ENCODE measurements around the gene NPC2. TPM values are rescaled to one million over a fixed set of nuclear protein-coding genes. Genes with fewer than 3 reads are reported as not detected.

The NPC2 gene
- total RNA-seq, 4 donors from 2014 or later: 225 to 510 (median 340) TPM

DNA sequence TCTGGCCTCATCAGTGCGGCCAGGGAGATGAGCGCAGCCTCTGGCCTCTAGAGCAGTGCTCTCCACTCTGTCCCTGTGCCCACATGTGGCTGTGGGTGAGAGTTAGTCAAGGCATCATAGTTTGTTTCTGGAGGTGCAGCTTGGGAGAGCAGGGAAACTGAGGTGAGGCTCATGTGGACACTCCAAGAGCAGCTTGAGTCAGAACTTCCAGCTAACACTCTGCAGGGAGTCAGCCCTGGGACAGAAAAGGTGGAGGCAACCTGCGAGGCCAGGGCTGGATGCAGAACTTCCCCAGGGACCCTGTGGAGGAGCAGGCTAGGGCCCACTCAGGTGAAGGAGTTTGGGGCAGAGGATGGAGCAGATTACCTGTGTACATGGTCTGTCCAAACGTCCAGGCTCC, 11.3 kb upstream of the NPC2 start:
- Histone ChIP-seq H3K27ac (no peak overlapping the region), H3K36me3 (peaks cover 0 to 68% (median 0%) of the 10 kb centered on the region in 3 donors), H3K27me3 (no peaks in the 10 kb centered on the region), H3K9me3 (no peaks in the 10 kb centered on the region), H3K4me3 (no peak overlapping the region), H3K4me1 (peaks cover 0 to 27% (median 0%) of the 10 kb centered on the region in 4 donors)
- no peak for TF ChIP-seq EP300 (IDR thresholded peaks at IDR 0.05)
- TF ChIP-seq, protein P1, sequence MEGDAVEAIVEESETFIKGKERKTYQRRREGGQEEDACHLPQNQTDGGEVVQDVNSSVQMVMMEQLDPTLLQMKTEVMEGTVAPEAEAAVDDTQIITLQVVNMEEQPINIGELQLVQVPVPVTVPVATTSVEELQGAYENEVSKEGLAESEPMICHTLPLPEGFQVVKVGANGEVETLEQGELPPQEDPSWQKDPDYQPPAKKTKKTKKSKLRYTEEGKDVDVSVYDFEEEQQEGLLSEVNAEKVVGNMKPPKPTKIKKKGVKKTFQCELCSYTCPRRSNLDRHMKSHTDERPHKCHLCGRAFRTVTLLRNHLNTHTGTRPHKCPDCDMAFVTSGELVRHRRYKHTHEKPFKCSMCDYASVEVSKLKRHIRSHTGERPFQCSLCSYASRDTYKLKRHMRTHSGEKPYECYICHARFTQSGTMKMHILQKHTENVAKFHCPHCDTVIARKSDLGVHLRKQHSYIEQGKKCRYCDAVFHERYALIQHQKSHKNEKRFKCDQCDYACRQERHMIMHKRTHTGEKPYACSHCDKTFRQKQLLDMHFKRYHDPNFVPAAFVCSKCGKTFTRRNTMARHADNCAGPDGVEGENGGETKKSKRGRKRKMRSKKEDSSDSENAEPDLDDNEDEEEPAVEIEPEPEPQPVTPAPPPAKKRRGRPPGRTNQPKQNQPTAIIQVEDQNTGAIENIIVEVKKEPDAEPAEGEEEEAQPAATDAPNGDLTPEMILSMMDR (IDR thresholded peaks at IDR 0.05): no peak
- no peak for TF ChIP-seq POLR2A (IDR thresholded peaks at IDR 0.05)
- WGBS, 2 donors: 73 to 92% methylated on average over 4 of the region's 4 CpGs
- DNase-seq (ENCODE audit: low spot score in 2 of 2): no peak

DNA sequence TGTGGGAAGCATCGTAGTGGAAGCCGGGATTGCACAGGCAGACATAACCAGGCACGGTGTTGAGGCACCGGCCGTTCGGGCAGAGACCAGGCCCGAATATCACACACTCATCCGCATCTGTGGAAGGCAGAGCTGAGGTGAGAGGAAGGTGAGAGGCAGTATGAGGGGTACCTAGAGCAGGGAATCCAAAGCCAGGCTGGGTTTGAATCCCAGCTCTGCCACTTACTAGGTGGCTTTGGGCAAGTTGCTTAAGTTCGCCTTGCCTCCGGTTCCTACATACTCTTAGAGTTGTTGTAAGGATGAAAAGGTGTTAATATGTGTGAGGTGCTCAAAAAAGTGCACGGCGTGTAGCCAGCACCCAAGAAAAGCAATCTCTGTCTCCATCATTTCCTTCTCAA, 10.8 kb upstream of the NPC2 start:
- Histone ChIP-seq H3K27me3 (no peaks in the 10 kb centered on the region), H3K36me3 (peaks cover 0 to 64% (median 0%) of the 10 kb centered on the region in 3 donors), H3K4me3 (no peak overlapping the region), H3K9me3 (no peaks in the 10 kb centered on the region), H3K27ac (peak overlapping the region in 1 of 4 donors; percentile 22), H3K4me1 (peaks cover 0 to 24% (median 0%) of the 10 kb centered on the region in 4 donors)
- TF ChIP-seq, protein P1 (IDR thresholded peaks at IDR 0.05): no peak
- TF ChIP-seq POLR2A (IDR thresholded peaks at IDR 0.05) (no peak), EP300 (IDR thresholded peaks at IDR 0.05) (no peak)
- WGBS, 2 donors: 91 to 92% methylated on average over 12 of the region's 12 CpGs
- DNase-seq (ENCODE audit: low spot score in 2 of 2): no peak

- Histone ChIP-seq H3K36me3 (peaks cover 0 to 64% (median 0%) of the 10 kb centered on the region in 3 donors), H3K4me1 (peaks cover 0 to 24% (median 0%) of the 10 kb centered on the region in 4 donors), H3K27ac (peak overlapping the region in 1 of 4 donors; percentile 22), H3K9me3 (no peaks in the 10 kb centered on the region), H3K4me3 (no peak overlapping the region), H3K27me3 (no peaks in the 10 kb centered on the region)
- TF ChIP-seq, protein P1 (IDR thresholded peaks at IDR 0.05): no peak
- TF ChIP-seq POLR2A (IDR thresholded peaks at IDR 0.05): no peak
- WGBS, 2 donors: 78% methylated on average over 14 of the region's 14 CpGs
- no peak for DNase-seq (ENCODE audit: low spot score in 2 of 2)
These were observed 10.3 kb upstream of the NPC2 start for GRCh38 chr14:74503291-74503937.

DNA sequence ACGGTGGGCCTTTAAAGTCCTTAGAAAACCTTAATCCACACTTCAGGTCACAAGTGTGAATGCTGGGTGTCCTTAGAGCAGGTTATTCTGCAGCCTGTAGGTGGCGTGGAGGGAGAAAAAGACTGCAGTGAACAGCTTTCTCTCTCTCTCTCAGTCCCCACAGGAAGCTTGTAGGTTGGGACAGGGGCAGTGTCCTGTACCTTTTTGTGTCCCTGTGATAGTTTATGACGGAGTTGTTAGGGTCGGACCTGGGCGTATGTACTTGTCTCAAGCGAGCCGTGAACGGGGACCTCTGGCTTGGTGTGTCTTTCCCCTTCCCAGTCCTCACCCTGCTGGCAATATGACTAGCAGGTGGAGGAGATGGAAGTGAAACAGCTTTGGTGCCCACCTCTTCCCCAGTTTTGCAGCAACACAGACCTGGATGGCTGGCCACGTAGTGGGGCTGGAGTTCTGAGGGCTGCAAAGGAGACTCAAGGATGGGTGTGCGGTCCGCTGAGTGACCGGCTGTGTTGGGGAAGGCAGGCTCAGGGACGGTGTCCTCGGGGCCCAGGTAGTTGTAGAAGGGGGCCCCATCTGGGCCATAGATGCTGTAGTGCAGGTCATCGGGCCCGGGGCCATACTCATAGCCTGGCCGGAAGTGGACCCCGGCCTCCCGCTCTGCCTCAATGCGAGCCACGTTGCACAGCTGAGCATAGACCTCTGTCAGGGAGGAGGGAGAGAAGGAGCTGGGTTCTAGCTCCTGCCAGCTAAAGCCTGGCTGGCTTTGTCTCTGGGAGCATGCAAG, 9.3 kb upstream of the NPC2 start:
- Histone ChIP-seq H3K4me1 (peaks cover 0 to 24% (median 0%) of the 10 kb centered on the region in 4 donors), H3K9me3 (no peaks in the 10 kb centered on the region), H3K36me3 (peaks cover 0 to 61% (median 0%) of the 10 kb centered on the region in 3 donors), H3K4me3 (no peak overlapping the region), H3K27ac (peak overlapping the region in 1 of 4 donors; percentile 57), H3K27me3 (no peaks in the 10 kb centered on the region)
- WGBS, 2 donors: 79 to 80% methylated on average over 21 of the region's 21 CpGs
- DNase-seq (ENCODE audit: low spot score in 2 of 2): peak in 1 of 2 donors; percentile 57
- TF ChIP-seq, protein P1 (IDR thresholded peaks at IDR 0.05): peak; percentile 16 to 54 (median 37)
- no peak for TF ChIP-seq EP300 (IDR thresholded peaks at IDR 0.05)

DNA sequence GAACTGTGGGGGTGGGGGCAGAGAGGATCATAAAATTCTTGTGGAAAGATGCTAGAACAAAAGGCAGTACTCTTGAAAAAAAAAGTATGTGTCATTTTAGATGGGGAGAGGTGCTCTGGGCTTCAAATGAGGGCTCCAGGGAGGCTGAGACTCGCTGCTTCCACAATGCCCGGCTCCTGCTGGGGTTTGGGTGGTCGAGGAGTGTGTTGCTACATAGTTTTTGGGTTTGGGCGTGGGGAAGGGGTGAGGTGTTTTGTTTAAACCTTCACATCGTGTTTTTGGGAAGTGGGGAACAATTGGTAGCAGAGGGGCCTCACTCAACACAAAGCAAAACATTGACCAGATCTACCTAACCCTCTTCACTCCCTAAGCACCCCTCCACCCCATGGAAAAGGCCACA, 8.6 kb upstream of the NPC2 start:
- Histone ChIP-seq H3K27ac (peak overlapping the region in 2 of 4 donors; percentile 54 to 57), H3K4me1 (peaks cover 0 to 24% (median 0%) of the 10 kb centered on the region in 4 donors), H3K9me3 (no peaks in the 10 kb centered on the region), H3K4me3 (peak overlapping the region in 1 of 4 donors; percentile 12), H3K27me3 (no peaks in the 10 kb centered on the region), H3K36me3 (peaks cover 0 to 58% (median 0%) of the 10 kb centered on the region in 3 donors)
- DNase-seq (ENCODE audit: low spot score in 2 of 2): no peak
- 40 to 49% methylated on average over 5 of the region's 5 CpGs for WGBS, 2 donors
- TF ChIP-seq EP300 (IDR thresholded peaks at IDR 0.05) (no peak), POLR2A (IDR thresholded peaks at IDR 0.05) (no peak)
- TF ChIP-seq, protein P1 (IDR thresholded peaks at IDR 0.05): no peak

Measured in tibial nerve (tissue), 4 donors.